ENCODE results near the gene LRRFIP1. TPM values are rescaled to one million over a fixed set of nuclear protein-coding genes. Genes with fewer than 3 reads are reported as not detected.

The LRRFIP1 gene
- total RNA-seq, 1 donor from 2014 or later = 115 TPM

- no peaks in the 10 kb centered on the region for H3K36me3 ChIP-seq (ENCODE audit: control insufficient read depth, insufficient read depth, low read length)
- no peak for TF ChIP-seq CTCF (IDR thresholded peaks at IDR 0.05; ENCODE audit: insufficient read depth, low read length, severe bottlenecking)
- peaks cover 2% of the 10 kb centered on the region for H3K27me3 ChIP-seq (ENCODE audit: control insufficient read depth, insufficient read depth, low read length)
- H3K4me3 ChIP-seq (ENCODE audit: low read depth, low read length) = no peak overlapping the region
- FAIRE-seq = no peak
- DNase-seq (ENCODE audit: low read depth) = no peak
Observed at GRCh38 chr2:237651761-237652160, 24.4 kb downstream of the LRRFIP1 start.

- DNase-seq (ENCODE audit: low read depth) (no peak), FAIRE-seq (no peak)
- no peak overlapping the region for H3K4me3 ChIP-seq (ENCODE audit: low read depth, low read length)
- no peak for TF ChIP-seq CTCF (IDR thresholded peaks at IDR 0.05; ENCODE audit: insufficient read depth, low read length, severe bottlenecking)
- no peaks in the 10 kb centered on the region for H3K36me3 ChIP-seq (ENCODE audit: control insufficient read depth, insufficient read depth, low read length)
- peaks cover 2% of the 10 kb centered on the region for H3K27me3 ChIP-seq (ENCODE audit: control insufficient read depth, insufficient read depth, low read length)
Observed at GRCh38 chr2:237652181-237652580, 24.8 kb downstream of the LRRFIP1 start.

DNA sequence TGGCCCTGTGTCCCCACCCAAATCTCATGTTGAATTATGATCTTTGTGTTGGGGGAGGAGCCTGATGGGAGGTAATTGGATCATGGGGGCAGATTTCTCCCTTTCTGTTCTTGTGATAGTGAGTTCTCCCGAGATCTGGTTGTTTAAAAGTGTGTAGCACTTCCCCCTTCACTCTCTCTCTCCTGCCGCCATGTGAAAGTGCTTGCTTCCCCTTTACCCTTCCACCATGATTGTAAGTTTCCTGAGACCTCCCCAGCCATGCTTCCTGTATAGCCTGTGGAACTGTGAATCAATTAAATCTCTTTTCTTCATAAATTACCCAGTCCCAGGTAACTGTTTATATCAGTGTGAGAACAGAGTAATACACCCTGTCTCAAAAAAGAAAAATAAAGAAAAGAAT is 25.5 kb downstream of the LRRFIP1 start:
- FAIRE-seq = no peak
- no peak for DNase-seq (ENCODE audit: low read depth)
- Histone ChIP-seq H3K27me3 (ENCODE audit: control insufficient read depth, insufficient read depth, low read length) (peaks cover 2% of the 10 kb centered on the region), H3K4me3 (ENCODE audit: low read depth, low read length) (no peak overlapping the region), H3K36me3 (ENCODE audit: control insufficient read depth, insufficient read depth, low read length) (no peaks in the 10 kb centered on the region)
- no peak for TF ChIP-seq CTCF (IDR thresholded peaks at IDR 0.05; ENCODE audit: insufficient read depth, low read length, severe bottlenecking)

DNA sequence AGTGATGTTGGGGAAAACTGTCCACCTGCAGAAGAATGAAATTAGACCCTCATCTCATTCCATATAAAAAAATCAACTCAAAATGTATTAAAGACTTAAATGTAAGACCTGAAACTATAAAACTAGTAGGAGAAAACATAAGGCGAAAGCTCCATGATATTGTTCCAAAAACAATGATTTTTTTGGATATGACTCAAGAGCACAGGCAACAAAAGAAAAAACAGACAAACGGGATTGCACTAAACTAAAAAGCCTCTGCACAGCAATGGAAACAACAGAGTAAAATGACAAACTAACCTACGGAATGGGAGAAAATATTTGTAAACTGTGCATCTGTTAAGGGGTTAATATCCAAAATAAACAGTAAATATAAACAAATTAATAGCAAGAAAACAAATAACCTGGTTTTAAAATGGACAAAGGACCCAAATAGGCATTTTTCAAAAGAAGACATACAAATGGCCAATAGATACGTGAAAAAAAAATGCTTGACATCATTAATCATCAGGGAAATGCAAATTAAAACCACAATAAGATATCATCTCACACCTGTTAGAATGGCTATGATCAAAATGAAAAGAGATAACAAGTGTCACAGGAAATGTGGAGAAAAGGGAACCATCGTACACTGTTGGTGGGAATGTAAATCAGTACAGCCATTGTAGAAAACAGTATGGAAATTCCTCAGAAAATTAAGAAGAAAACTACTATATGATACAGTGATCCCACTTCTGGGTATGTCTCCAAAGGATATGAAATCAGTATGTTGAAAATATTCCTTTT is 26.6 kb downstream of the LRRFIP1 start:
- Histone ChIP-seq H3K4me3 (ENCODE audit: low read depth, low read length) (no peak overlapping the region), H3K36me3 (ENCODE audit: control insufficient read depth, insufficient read depth, low read length) (no peaks in the 10 kb centered on the region), H3K27me3 (ENCODE audit: control insufficient read depth, insufficient read depth, low read length) (peaks cover 2% of the 10 kb centered on the region)
- DNase-seq (ENCODE audit: low read depth) (no peak), FAIRE-seq (no peak)
- TF ChIP-seq CTCF (IDR thresholded peaks at IDR 0.05; ENCODE audit: insufficient read depth, low read length, severe bottlenecking) = no peak

DNA sequence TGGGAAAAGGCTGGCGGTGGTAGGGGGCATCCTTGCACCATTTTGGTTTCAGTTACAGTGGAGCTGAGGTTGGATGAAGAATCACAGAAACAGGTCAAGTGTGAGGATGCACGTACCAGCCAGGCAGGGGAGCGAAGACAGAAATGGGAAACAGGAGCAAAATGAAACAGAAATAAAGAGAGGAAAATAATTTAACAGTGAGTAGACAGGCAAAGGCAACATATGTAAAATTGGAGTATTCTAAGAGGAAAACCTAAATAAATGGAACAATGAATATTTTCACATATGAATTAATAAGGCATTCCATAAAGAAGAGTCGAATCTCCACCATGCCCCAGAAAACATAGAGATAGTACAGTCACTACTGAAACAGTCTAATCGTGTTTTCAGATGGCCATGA is 29.7 kb downstream of the LRRFIP1 start:
- no peak for FAIRE-seq
- Histone ChIP-seq H3K36me3 (ENCODE audit: control insufficient read depth, insufficient read depth, low read length) (no peaks in the 10 kb centered on the region), H3K27me3 (ENCODE audit: control insufficient read depth, insufficient read depth, low read length) (no peaks in the 10 kb centered on the region), H3K4me3 (ENCODE audit: low read depth, low read length) (no peak overlapping the region)
- no peak for TF ChIP-seq CTCF (IDR thresholded peaks at IDR 0.05; ENCODE audit: insufficient read depth, low read length, severe bottlenecking)
- no peak for DNase-seq (ENCODE audit: low read depth)

Measured in bronchial epithelial cell (primary cell).